H9 (cell line): ENCODE results near the gene USP20. TPM values are rescaled to one million over a fixed set of nuclear protein-coding genes. Genes with fewer than 3 reads are reported as not detected.
A peak's percentile ranks its signal among the peaks of the same experiment; 100 is the strongest.

ENCODE experiments used
- DNase-seq: peaks from one replicate; pipeline ENCODE4 v3.0.0-alpha.2; 2017
- H2AFZ ChIP-seq: one replicate; pipeline ENCODE4 v1.6.1; 2013; ENCODE audit warnings: mild to moderate bottlenecking, low read length, control low read depth, moderate library complexity
- H2AK5ac ChIP-seq: 2 replicates; pipeline ENCODE4 v1.6.1; 2013; ENCODE audit warnings: low read length, control low read depth, mixed read lengths; ENCODE audit not compliant: insufficient read length
- H2BK120ac ChIP-seq: one replicate; pipeline ENCODE4 v1.6.1; 2013; ENCODE audit warnings: low read depth, mild to moderate bottlenecking, low read length, control low read depth, inconsistent platforms; ENCODE audit not compliant: poor library complexity, severe bottlenecking
- H2BK12ac ChIP-seq: 2 replicates; pipeline ENCODE4 v1.6.1; 2013; ENCODE audit warnings: low read length, control low read depth, mixed read lengths, low read depth; ENCODE audit not compliant: insufficient read length
- H2BK15ac ChIP-seq: 2 replicates; pipeline ENCODE4 v1.6.1; 2013; ENCODE audit warnings: low read depth, low read length, control low read depth
- H2BK20ac ChIP-seq: one replicate; pipeline ENCODE4 v1.6.1; 2013; ENCODE audit warnings: low read depth, mild to moderate bottlenecking, low read length, control low read depth, inconsistent platforms; ENCODE audit not compliant: poor library complexity, severe bottlenecking
- H2BK5ac ChIP-seq: 2 replicates; pipeline ENCODE4 v1.6.1; 2013; ENCODE audit warnings: low read length, control low read depth, mixed read lengths; ENCODE audit not compliant: insufficient read length
- H3K14ac ChIP-seq: 2 replicates; pipeline ENCODE4 v1.6.1; 2013; ENCODE audit warnings: low read length, control low read depth; ENCODE audit not compliant: insufficient read depth
- H3K18ac ChIP-seq: 2 replicates; pipeline ENCODE4 v1.6.1; 2013; ENCODE audit warnings: low read depth, mild to moderate bottlenecking, mixed read lengths, low read length, control low read depth; ENCODE audit not compliant: insufficient read length
- H3K23ac ChIP-seq: 2 replicates; pipeline ENCODE4 v1.6.1; 2013; ENCODE audit warnings: low read length, control low read depth, mixed read lengths, low read depth; ENCODE audit not compliant: insufficient read length
- H3K23me2 ChIP-seq: 2 replicates; pipeline ENCODE4 v1.6.1; 2013; ENCODE audit warnings: low read depth, mild to moderate bottlenecking, mixed read lengths, low read length, control low read depth; ENCODE audit not compliant: insufficient read length, poor library complexity, severe bottlenecking
- H3K27ac ChIP-seq: 2 replicates; pipeline ENCODE4 v1.5.1; 2013; ENCODE audit warnings: low read length, control low read depth, mixed read lengths, low read depth; ENCODE audit not compliant: insufficient read length
- H3K27me3 ChIP-seq: 2 replicates; pipeline ENCODE4 v1.6.1; 2013; ENCODE audit warnings: low read length, control low read depth, inconsistent platforms; ENCODE audit not compliant: insufficient read depth
- H3K4ac ChIP-seq: 2 replicates; pipeline ENCODE4 v1.6.1; 2013; ENCODE audit warnings: low read depth, mild to moderate bottlenecking, control low read depth, inconsistent platforms, low read length, moderate library complexity
- H3K4me1 ChIP-seq: 2 replicates; pipeline ENCODE4 v1.6.1; 2013; ENCODE audit warnings: low read length, control low read depth, inconsistent platforms; ENCODE audit not compliant: insufficient read depth
- H3K4me2 ChIP-seq: 2 replicates; pipeline ENCODE4 v1.6.1; 2013; ENCODE audit warnings: low read length, control low read depth, mixed read lengths; ENCODE audit not compliant: insufficient read length, insufficient read depth
- H3K56ac ChIP-seq: 2 replicates; pipeline ENCODE4 v1.6.1; 2013; ENCODE audit warnings: low read depth, mild to moderate bottlenecking, mixed read lengths, low read length, control low read depth; ENCODE audit not compliant: insufficient read length
- H3K79me1 ChIP-seq: 2 replicates; pipeline ENCODE4 v1.6.1; 2013; ENCODE audit warnings: low read depth, mild to moderate bottlenecking, moderate library complexity, low read length, control low read depth, inconsistent platforms; ENCODE audit not compliant: insufficient read depth, poor library complexity, severe bottlenecking
- H3K79me2 ChIP-seq: 2 replicates; pipeline ENCODE4 v1.6.1; 2013; ENCODE audit warnings: low read length, control low read depth, inconsistent platforms; ENCODE audit not compliant: insufficient read depth
- H3K9ac ChIP-seq: 2 replicates; pipeline ENCODE4 v1.6.1; 2013; ENCODE audit warnings: low read length, control low read depth, mixed read lengths; ENCODE audit not compliant: insufficient read length; ENCODE audit errors: extremely low read depth
- H3K9me3 ChIP-seq: one replicate; pipeline ENCODE4 v1.6.1; 2013; ENCODE audit warnings: low read depth, low read length, inconsistent platforms; ENCODE audit not compliant: control insufficient read depth
- H3T11ph ChIP-seq: one replicate; pipeline ENCODE4 v1.6.1; 2013; ENCODE audit warnings: mild to moderate bottlenecking, low read length, control low read depth, inconsistent platforms
- H4K20me1 ChIP-seq: one replicate; pipeline ENCODE4 v1.6.1; 2013; ENCODE audit not compliant: control insufficient read depth, insufficient read length, insufficient read depth
- H4K5ac ChIP-seq: 2 replicates; pipeline ENCODE4 v1.6.1; 2013; ENCODE audit warnings: low read depth, mild to moderate bottlenecking, mixed read lengths, low read length, control low read depth; ENCODE audit not compliant: insufficient read length
- H4K8ac ChIP-seq: replicated peaks from 2 replicates; pipeline ENCODE4 v1.6.1; 2013; ENCODE audit warnings: low read length, control low read depth, mixed read lengths, low read depth; ENCODE audit not compliant: insufficient read length
- H4K91ac ChIP-seq: 2 replicates; pipeline ENCODE4 v1.6.1; 2013; ENCODE audit warnings: low read depth, mild to moderate bottlenecking, moderate library complexity, mixed read lengths, low read length, control low read depth; ENCODE audit not compliant: insufficient read length
- H3K27ac Mint-ChIP-seq, 3 experiments: 2 replicates in 2 of 3; 3 replicates in 1 of 3; pipeline ENCODE4 v1.8.0; 2020 to 2021; ENCODE audit warnings: mixed read lengths in 3 of 3, mild to moderate bottlenecking in 1 of 3, moderate library complexity in 1 of 3
- H3K27me3 Mint-ChIP-seq: 2 replicates; pipeline ENCODE4 v1.8.0; 2021; ENCODE audit warnings: low read depth, mild to moderate bottlenecking, moderate library complexity, mixed read lengths
- H3K36me3 Mint-ChIP-seq, 3 experiments: 2 replicates in 2 of 3; 3 replicates in 1 of 3; pipeline ENCODE4 v1.8.0; 2020 to 2021; ENCODE audit warnings: low read depth in 3 of 3, mixed read lengths in 3 of 3; ENCODE audit not compliant: insufficient read depth in 1 of 3
- H3K4me1 Mint-ChIP-seq, 2 experiments: 2 replicates each; pipeline ENCODE4 v1.8.0; 2020; ENCODE audit warnings: mixed read lengths in 2 of 2
- H3K4me3 Mint-ChIP-seq, 2 experiments: 2 replicates in 1 of 2; 3 replicates in 1 of 2; pipeline ENCODE4 v1.8.0; 2020 to 2021; ENCODE audit warnings: mild to moderate bottlenecking in 2 of 2, mixed read lengths in 2 of 2, moderate library complexity in 1 of 2
- H3K9me3 Mint-ChIP-seq, 2 experiments: 2 replicates in 1 of 2; 3 replicates in 1 of 2; pipeline ENCODE4 v1.8.0; 2020; ENCODE audit warnings: mild to moderate bottlenecking in 2 of 2, mixed read lengths in 2 of 2, moderate library complexity in 1 of 2
- WGBS: extraction: QIAGEN DNeasy Blood & Tissue Kit; methylation state at CpG from one replicate; pipeline ENCODE4 v1.1.7; 2013; ENCODE audit warnings: missing lambda C conversion rate, low lambda C conversion rate, mixed read lengths; ENCODE audit not compliant: insufficient read length; ENCODE audit errors: extremely low coverage; 5-methylcytosine and 5-hydroxymethylcytosine counted together
- total RNA-seq: library from RNA; stranded (reverse); gene quantifications from 2 replicates; pipeline ENCODE4 v1.2.1, GENCODE V29; 2021
- TF ChIP-seq, protein P1 (sequence below): fragments of 200-600 bp; sonication (generic); conservative IDR thresholded peaks from 3 replicates; pipeline ENCODE4 v1.8.0; 2021; ENCODE audit warnings: antibody characterized with exemption, mild to moderate bottlenecking

The USP20 gene
- total RNA-seq, 1 experiment from 2014 or later, result 20.9 TPM

DNA sequence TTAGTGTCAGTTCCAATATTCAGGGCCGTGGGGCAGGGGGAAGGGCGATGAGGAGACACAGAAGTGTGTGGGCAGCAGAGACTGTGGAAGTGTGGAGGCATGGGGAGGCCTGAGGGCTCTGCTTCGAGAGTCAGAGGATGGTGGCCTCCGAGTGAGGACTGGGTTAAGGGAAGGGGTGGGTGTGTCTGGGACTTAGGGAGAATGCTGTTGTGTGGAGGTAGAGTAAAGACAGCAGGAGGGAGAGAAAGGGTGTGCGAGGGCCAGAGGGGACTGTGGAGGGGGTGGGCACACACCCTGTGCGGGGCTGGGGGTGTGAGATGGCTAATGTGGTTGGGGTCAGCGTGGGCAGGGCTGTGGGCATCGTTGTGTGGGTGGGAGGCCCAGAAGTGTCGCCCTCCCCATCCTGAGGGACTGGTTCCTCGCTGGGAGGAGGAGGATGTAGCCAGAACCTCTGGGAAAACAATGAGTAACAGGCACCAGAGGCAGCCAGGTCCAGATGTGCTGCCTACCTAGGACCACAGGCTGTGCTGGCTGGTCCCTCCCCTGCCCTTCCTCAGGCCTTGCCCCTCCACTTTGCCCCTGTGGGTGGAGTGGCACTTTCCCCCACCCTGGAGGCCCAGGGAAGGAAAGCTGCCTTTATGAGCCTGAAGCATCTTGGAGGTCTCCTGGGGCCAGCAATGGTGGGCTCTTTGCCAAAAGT is 4.2 kb downstream of the USP20 start:
- no peak overlapping the region for H2BK12ac ChIP-seq
- H3K79me2 ChIP-seq, result no peaks in the 10 kb centered on the region
- Mint-ChIP-seq H3K9me3 (no peaks in the 10 kb centered on the region; a peak in 1 of 5 replicates), H3K27me3 (no peaks in the 10 kb centered on the region; the same call in 1 of the 2 replicates), H3K36me3 (peaks cover 0 to 2% (median 2%) of the 10 kb centered on the region in 3 experiments; a peak in 3 of 7 replicates), H3K27ac (peak overlapping the region in 2 of 3 experiments; percentile 5 to 16; a peak in 4 of 7 replicates), H3K4me3 (no peak overlapping the region; a peak in 1 of 5 replicates), H3K4me1 (peaks cover 43 to 50% of the 10 kb centered on the region in 2 experiments)
- H3K27ac ChIP-seq, result no peak overlapping the region
- H2BK120ac ChIP-seq, result no peak overlapping the region
- WGBS, result no CpG with 5 or more reads among the region's 10 CpGs
- no peak overlapping the region for H3K4ac ChIP-seq
- H2BK15ac ChIP-seq, result no peak overlapping the region
- H2BK5ac ChIP-seq, result no peak overlapping the region
- H4K20me1 ChIP-seq, result no peaks in the 10 kb centered on the region
- H3K4me1 ChIP-seq, result peaks cover 6% of the 10 kb centered on the region; the same call in 1 of the 2 replicates
- H3K27me3 ChIP-seq, result no peaks in the 10 kb centered on the region
- no peak overlapping the region for H3T11ph ChIP-seq
- TF ChIP-seq, protein P1, sequence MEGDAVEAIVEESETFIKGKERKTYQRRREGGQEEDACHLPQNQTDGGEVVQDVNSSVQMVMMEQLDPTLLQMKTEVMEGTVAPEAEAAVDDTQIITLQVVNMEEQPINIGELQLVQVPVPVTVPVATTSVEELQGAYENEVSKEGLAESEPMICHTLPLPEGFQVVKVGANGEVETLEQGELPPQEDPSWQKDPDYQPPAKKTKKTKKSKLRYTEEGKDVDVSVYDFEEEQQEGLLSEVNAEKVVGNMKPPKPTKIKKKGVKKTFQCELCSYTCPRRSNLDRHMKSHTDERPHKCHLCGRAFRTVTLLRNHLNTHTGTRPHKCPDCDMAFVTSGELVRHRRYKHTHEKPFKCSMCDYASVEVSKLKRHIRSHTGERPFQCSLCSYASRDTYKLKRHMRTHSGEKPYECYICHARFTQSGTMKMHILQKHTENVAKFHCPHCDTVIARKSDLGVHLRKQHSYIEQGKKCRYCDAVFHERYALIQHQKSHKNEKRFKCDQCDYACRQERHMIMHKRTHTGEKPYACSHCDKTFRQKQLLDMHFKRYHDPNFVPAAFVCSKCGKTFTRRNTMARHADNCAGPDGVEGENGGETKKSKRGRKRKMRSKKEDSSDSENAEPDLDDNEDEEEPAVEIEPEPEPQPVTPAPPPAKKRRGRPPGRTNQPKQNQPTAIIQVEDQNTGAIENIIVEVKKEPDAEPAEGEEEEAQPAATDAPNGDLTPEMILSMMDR, result no peak
- H3K9me3 ChIP-seq, result no peaks in the 10 kb centered on the region
- H3K56ac ChIP-seq, result no peak overlapping the region
- H3K23ac ChIP-seq, result no peak overlapping the region
- no peak overlapping the region for H3K18ac ChIP-seq
- no peak overlapping the region for H4K5ac ChIP-seq
- H4K8ac ChIP-seq, result no peak overlapping the region
- H4K91ac ChIP-seq, result no peak overlapping the region
- H3K4me2 ChIP-seq, result no peak overlapping the region
- no peak overlapping the region for H2AFZ ChIP-seq
- peak overlapping the region; percentile 28; the same call in 1 of the 2 replicates for H3K14ac ChIP-seq
- no peak overlapping the region for H2AK5ac ChIP-seq
- H3K79me1 ChIP-seq, result no peaks in the 10 kb centered on the region
- H3K9ac ChIP-seq, result no peak overlapping the region
- H3K23me2 ChIP-seq, result peaks cover 8% of the 10 kb centered on the region
- no peak for DNase-seq
- no peak overlapping the region for H2BK20ac ChIP-seq
